DOHH2 (cell line): ENCODE measurements around the gene ARRB2.

Experiments used
- H3F3A ChIP-seq: fragments of 200-600 bp; sonication (generic), shearing (Covaris generic); 2 replicates; pipeline ENCODE4 v1.6.0; 2016; ENCODE audit warnings: antibody characterized with exemption, mild to moderate bottlenecking; ENCODE audit not compliant: control insufficient read depth, insufficient read depth
- H3K27ac ChIP-seq: fragments of 200-600 bp; sonication (generic); 2 replicates; pipeline ENCODE4 v1.5.1; 2014; ENCODE audit warnings: low read depth, mild to moderate bottlenecking, low read length, moderate library complexity
- H3K27me3 ChIP-seq: fragments of 200-600 bp; sonication (generic); 2 replicates; pipeline ENCODE4 v1.6.1; 2014; ENCODE audit warnings: mild to moderate bottlenecking, low read length, mixed read lengths; ENCODE audit not compliant: control insufficient read depth
- H3K36me3 ChIP-seq: fragments of 200-600 bp; sonication (generic); 2 replicates; pipeline ENCODE4 v1.6.1; 2014; ENCODE audit warnings: mild to moderate bottlenecking, low read length, moderate library complexity, mixed read lengths; ENCODE audit not compliant: control insufficient read depth
- H3K4me1 ChIP-seq: fragments of 200-600 bp; sonication (generic); 2 replicates; pipeline ENCODE4 v1.6.1; 2014; ENCODE audit warnings: mild to moderate bottlenecking, low read length, mixed read lengths; ENCODE audit not compliant: control insufficient read depth
- H3K4me2 ChIP-seq: fragments of 200-600 bp; sonication (generic); 2 replicates; pipeline ENCODE4 v1.6.0; 2014; ENCODE audit warnings: mild to moderate bottlenecking, low read length, moderate library complexity
- H3K4me3 ChIP-seq: fragments of 200-600 bp; sonication (generic); 2 replicates; pipeline ENCODE4 v1.5.1; 2014; ENCODE audit warnings: mild to moderate bottlenecking, low read length, mixed read lengths
- H3K79me2 ChIP-seq: fragments of 200-600 bp; sonication (generic); 2 replicates; pipeline ENCODE4 v1.6.1; 2014; ENCODE audit warnings: mild to moderate bottlenecking, low read length, mixed read lengths; ENCODE audit not compliant: control insufficient read depth
- H3K9me2 ChIP-seq: fragments of 200-600 bp; sonication (generic); replicated peaks from 2 replicates; pipeline ENCODE4 v1.6.1; 2014; ENCODE audit warnings: mild to moderate bottlenecking, low read length, mixed read lengths; ENCODE audit not compliant: control insufficient read depth
- H3K9me3 ChIP-seq: fragments of 200-600 bp; sonication (generic); 2 replicates; pipeline ENCODE4 v1.6.1; 2014; ENCODE audit warnings: antibody characterized with exemption, low read length, mixed read lengths; ENCODE audit not compliant: control insufficient read depth, insufficient read depth
- H4K20me1 ChIP-seq: fragments of 200-600 bp; sonication (generic); 2 replicates; pipeline ENCODE4 v1.6.0; 2014; ENCODE audit warnings: low read depth, mild to moderate bottlenecking, antibody characterized with exemption, low read length, moderate library complexity; ENCODE audit not compliant: control insufficient read depth, insufficient read depth
- CTCF ChIP-seq: fragments of 200-600 bp; sonication (generic); IDR thresholded peaks from one replicate; pipeline ENCODE4 v1.5.1; 2014; ENCODE audit warnings: antibody characterized with exemption, mild to moderate bottlenecking, low read depth, low read length; ENCODE audit not compliant: poor library complexity, severe bottlenecking
- EZH2phosphoT487 ChIP-seq: fragments of 200-600 bp; sonication (generic); IDR thresholded peaks from 2 replicates; pipeline ENCODE4 v1.6.1; 2017; ENCODE audit warnings: borderline replicate concordance, mild to moderate bottlenecking, antibody characterized with exemption, low read length, moderate library complexity, mixed read lengths

ARRB2 gene

GRCh38 chr17:4665027-4665426 lies 45.4 kb upstream of the ARRB2 start:
- H3K4me3 ChIP-seq, result no peak overlapping the region
- H3K27me3 ChIP-seq, result peaks cover 8% of the 10 kb centered on the region; the same call in 1 of the 2 replicates
- H4K20me1 ChIP-seq, result no peaks in the 10 kb centered on the region
- H3K79me2 ChIP-seq, result no peaks in the 10 kb centered on the region
- no peak overlapping the region for H3K27ac ChIP-seq
- H3K9me2 ChIP-seq, result no peaks in the 10 kb centered on the region
- H3K4me2 ChIP-seq, result no peak overlapping the region
- peaks cover 14% of the 10 kb centered on the region; the same call in 1 of the 2 replicates for H3F3A ChIP-seq
- H3K4me1 ChIP-seq, result no peaks in the 10 kb centered on the region
- no peaks in the 10 kb centered on the region for H3K9me3 ChIP-seq
- H3K36me3 ChIP-seq, result peaks cover 3% of the 10 kb centered on the region; the same call in 1 of the 2 replicates
- TF ChIP-seq EZH2phosphoT487, result no peak
- no peak for TF ChIP-seq CTCF

GRCh38 chr17:4666296-4666695 lies 44.1 kb upstream of the ARRB2 start:
- Histone ChIP-seq H4K20me1 (no peaks in the 10 kb centered on the region), H3K9me2 (no peaks in the 10 kb centered on the region), H3K36me3 (peaks cover 13% of the 10 kb centered on the region), H3K27ac (no peak overlapping the region), H3K27me3 (peaks cover 8% of the 10 kb centered on the region; the same call in 1 of the 2 replicates), H3K9me3 (no peaks in the 10 kb centered on the region), H3K4me3 (no peak overlapping the region), H3K79me2 (no peaks in the 10 kb centered on the region), H3F3A (peaks cover 16% of the 10 kb centered on the region; the same call in 1 of the 2 replicates), H3K4me2 (no peak overlapping the region), H3K4me1 (no peaks in the 10 kb centered on the region)
- no peak for TF ChIP-seq EZH2phosphoT487
- no peak for TF ChIP-seq CTCF

- TF ChIP-seq EZH2phosphoT487 (no peak), CTCF (no peak)
- no peaks in the 10 kb centered on the region for H4K20me1 ChIP-seq
- no peak overlapping the region for H3K4me2 ChIP-seq
- peaks cover 16% of the 10 kb centered on the region; the same call in 1 of the 2 replicates for H3F3A ChIP-seq
- no peak overlapping the region for H3K27ac ChIP-seq
- no peaks in the 10 kb centered on the region for H3K4me1 ChIP-seq
- H3K4me3 ChIP-seq, result no peak overlapping the region
- no peaks in the 10 kb centered on the region for H3K9me2 ChIP-seq
- no peaks in the 10 kb centered on the region for H3K9me3 ChIP-seq
- peaks cover 21% of the 10 kb centered on the region for H3K36me3 ChIP-seq
- H3K79me2 ChIP-seq, result no peaks in the 10 kb centered on the region
- H3K27me3 ChIP-seq, result peaks cover 8% of the 10 kb centered on the region; the same call in 1 of the 2 replicates
These were observed 43.3 kb upstream of the ARRB2 start for GRCh38 chr17:4667166-4667565.
